Ovary (tissue), 3 donors: ENCODE data around the gene POLR2E.

Experiments
- CTCF ChIP-seq, 3 donors: fragments of 450-650 bp in 2 of 3; fragments of 200-600 bp in 1 of 3; IDR thresholded peaks; one replicate each; pipeline versions ENCODE4 v1.5.1 to v1.8.0; 2016 to 2022; ENCODE audit warnings: antibody characterized with exemption in 3 of 3, mild to moderate bottlenecking in 1 of 3
- EP300 ChIP-seq: sonication (generic); formaldehyde crosslinking; IDR thresholded peaks from one replicate; pipeline ENCODE4 v1.6.1; 2017; ENCODE audit warnings: antibody characterized with exemption
- POLR2A ChIP-seq: fragments of 450-650 bp; IDR thresholded peaks from one replicate; pipeline ENCODE4 v1.6.1; 2017; ENCODE audit warnings: antibody characterized with exemption, mild to moderate bottlenecking, moderate library complexity
- donor health status: DM: no; HTN: no; CAD: no.

GRCh38 chr19:1084024-1084868, 10.9 kb downstream of the POLR2E start:
- TF ChIP-seq EP300 = no peak
- no peak for TF ChIP-seq CTCF (IDR thresholded peaks at IDR 0.05)
- no peak for TF ChIP-seq POLR2A
